H9 (cell line): Measurements from ENCODE around the gene MYOZ2. TPM values are rescaled to one million over a fixed set of nuclear protein-coding genes. Genes with fewer than 3 reads are reported as not detected.

Experiments used
- DNase-seq: peaks from one replicate; pipeline ENCODE4 v3.0.0-alpha.2; 2017
- H2AFZ ChIP-seq: one replicate; pipeline ENCODE4 v1.6.1; 2013; ENCODE audit warnings: mild to moderate bottlenecking, low read length, control low read depth, moderate library complexity
- H2AK5ac ChIP-seq: 2 replicates; pipeline ENCODE4 v1.6.1; 2013; ENCODE audit warnings: low read length, control low read depth, mixed read lengths; ENCODE audit not compliant: insufficient read length
- H2BK120ac ChIP-seq: one replicate; pipeline ENCODE4 v1.6.1; 2013; ENCODE audit warnings: low read depth, mild to moderate bottlenecking, low read length, control low read depth, inconsistent platforms; ENCODE audit not compliant: poor library complexity, severe bottlenecking
- H2BK12ac ChIP-seq: 2 replicates; pipeline ENCODE4 v1.6.1; 2013; ENCODE audit warnings: low read length, control low read depth, mixed read lengths, low read depth; ENCODE audit not compliant: insufficient read length
- H2BK15ac ChIP-seq: 2 replicates; pipeline ENCODE4 v1.6.1; 2013; ENCODE audit warnings: low read depth, low read length, control low read depth
- H2BK20ac ChIP-seq: one replicate; pipeline ENCODE4 v1.6.1; 2013; ENCODE audit warnings: low read depth, mild to moderate bottlenecking, low read length, control low read depth, inconsistent platforms; ENCODE audit not compliant: poor library complexity, severe bottlenecking
- H2BK5ac ChIP-seq: 2 replicates; pipeline ENCODE4 v1.6.1; 2013; ENCODE audit warnings: low read length, control low read depth, mixed read lengths; ENCODE audit not compliant: insufficient read length
- H3K14ac ChIP-seq: 2 replicates; pipeline ENCODE4 v1.6.1; 2013; ENCODE audit warnings: low read length, control low read depth; ENCODE audit not compliant: insufficient read depth
- H3K18ac ChIP-seq: 2 replicates; pipeline ENCODE4 v1.6.1; 2013; ENCODE audit warnings: low read depth, mild to moderate bottlenecking, mixed read lengths, low read length, control low read depth; ENCODE audit not compliant: insufficient read length
- H3K23ac ChIP-seq: 2 replicates; pipeline ENCODE4 v1.6.1; 2013; ENCODE audit warnings: low read length, control low read depth, mixed read lengths, low read depth; ENCODE audit not compliant: insufficient read length
- H3K23me2 ChIP-seq: 2 replicates; pipeline ENCODE4 v1.6.1; 2013; ENCODE audit warnings: low read depth, mild to moderate bottlenecking, mixed read lengths, low read length, control low read depth; ENCODE audit not compliant: insufficient read length, poor library complexity, severe bottlenecking
- H3K27ac ChIP-seq: 2 replicates; pipeline ENCODE4 v1.5.1; 2013; ENCODE audit warnings: low read length, control low read depth, mixed read lengths, low read depth; ENCODE audit not compliant: insufficient read length
- H3K27me3 ChIP-seq: 2 replicates; pipeline ENCODE4 v1.6.1; 2013; ENCODE audit warnings: low read length, control low read depth, inconsistent platforms; ENCODE audit not compliant: insufficient read depth
- H3K4ac ChIP-seq: 2 replicates; pipeline ENCODE4 v1.6.1; 2013; ENCODE audit warnings: low read depth, mild to moderate bottlenecking, control low read depth, inconsistent platforms, low read length, moderate library complexity
- H3K4me1 ChIP-seq: 2 replicates; pipeline ENCODE4 v1.6.1; 2013; ENCODE audit warnings: low read length, control low read depth, inconsistent platforms; ENCODE audit not compliant: insufficient read depth
- H3K4me2 ChIP-seq: 2 replicates; pipeline ENCODE4 v1.6.1; 2013; ENCODE audit warnings: low read length, control low read depth, mixed read lengths; ENCODE audit not compliant: insufficient read length, insufficient read depth
- H3K56ac ChIP-seq: 2 replicates; pipeline ENCODE4 v1.6.1; 2013; ENCODE audit warnings: low read depth, mild to moderate bottlenecking, mixed read lengths, low read length, control low read depth; ENCODE audit not compliant: insufficient read length
- H3K79me1 ChIP-seq: 2 replicates; pipeline ENCODE4 v1.6.1; 2013; ENCODE audit warnings: low read depth, mild to moderate bottlenecking, moderate library complexity, low read length, control low read depth, inconsistent platforms; ENCODE audit not compliant: insufficient read depth, poor library complexity, severe bottlenecking
- H3K79me2 ChIP-seq: 2 replicates; pipeline ENCODE4 v1.6.1; 2013; ENCODE audit warnings: low read length, control low read depth, inconsistent platforms; ENCODE audit not compliant: insufficient read depth
- H3K9ac ChIP-seq: 2 replicates; pipeline ENCODE4 v1.6.1; 2013; ENCODE audit warnings: low read length, control low read depth, mixed read lengths; ENCODE audit not compliant: insufficient read length; ENCODE audit errors: extremely low read depth
- H3K9me3 ChIP-seq: one replicate; pipeline ENCODE4 v1.6.1; 2013; ENCODE audit warnings: low read depth, low read length, inconsistent platforms; ENCODE audit not compliant: control insufficient read depth
- H3T11ph ChIP-seq: one replicate; pipeline ENCODE4 v1.6.1; 2013; ENCODE audit warnings: mild to moderate bottlenecking, low read length, control low read depth, inconsistent platforms
- H4K20me1 ChIP-seq: one replicate; pipeline ENCODE4 v1.6.1; 2013; ENCODE audit not compliant: control insufficient read depth, insufficient read length, insufficient read depth
- H4K5ac ChIP-seq: 2 replicates; pipeline ENCODE4 v1.6.1; 2013; ENCODE audit warnings: low read depth, mild to moderate bottlenecking, mixed read lengths, low read length, control low read depth; ENCODE audit not compliant: insufficient read length
- H4K8ac ChIP-seq: replicated peaks from 2 replicates; pipeline ENCODE4 v1.6.1; 2013; ENCODE audit warnings: low read length, control low read depth, mixed read lengths, low read depth; ENCODE audit not compliant: insufficient read length
- H4K91ac ChIP-seq: 2 replicates; pipeline ENCODE4 v1.6.1; 2013; ENCODE audit warnings: low read depth, mild to moderate bottlenecking, moderate library complexity, mixed read lengths, low read length, control low read depth; ENCODE audit not compliant: insufficient read length
- H3K27ac Mint-ChIP-seq, 3 experiments: 2 replicates in 2 of 3; 3 replicates in 1 of 3; pipeline ENCODE4 v1.8.0; 2020 to 2021; ENCODE audit warnings: mixed read lengths in 3 of 3, mild to moderate bottlenecking in 1 of 3, moderate library complexity in 1 of 3
- H3K27me3 Mint-ChIP-seq: 2 replicates; pipeline ENCODE4 v1.8.0; 2021; ENCODE audit warnings: low read depth, mild to moderate bottlenecking, moderate library complexity, mixed read lengths
- H3K36me3 Mint-ChIP-seq, 3 experiments: 2 replicates in 2 of 3; 3 replicates in 1 of 3; pipeline ENCODE4 v1.8.0; 2020 to 2021; ENCODE audit warnings: low read depth in 3 of 3, mixed read lengths in 3 of 3; ENCODE audit not compliant: insufficient read depth in 1 of 3
- H3K4me1 Mint-ChIP-seq, 2 experiments: 2 replicates each; pipeline ENCODE4 v1.8.0; 2020; ENCODE audit warnings: mixed read lengths in 2 of 2
- H3K4me3 Mint-ChIP-seq, 2 experiments: 2 replicates in 1 of 2; 3 replicates in 1 of 2; pipeline ENCODE4 v1.8.0; 2020 to 2021; ENCODE audit warnings: mild to moderate bottlenecking in 2 of 2, mixed read lengths in 2 of 2, moderate library complexity in 1 of 2
- H3K9me3 Mint-ChIP-seq, 2 experiments: 2 replicates in 1 of 2; 3 replicates in 1 of 2; pipeline ENCODE4 v1.8.0; 2020; ENCODE audit warnings: mild to moderate bottlenecking in 2 of 2, mixed read lengths in 2 of 2, moderate library complexity in 1 of 2
- total RNA-seq: library from RNA; stranded (reverse); gene quantifications from 2 replicates; pipeline ENCODE4 v1.2.1, GENCODE V29; 2021
- TF ChIP-seq, protein P1 (sequence below): fragments of 200-600 bp; sonication (generic); conservative IDR thresholded peaks from 3 replicates; pipeline ENCODE4 v1.8.0; 2021; ENCODE audit warnings: antibody characterized with exemption, mild to moderate bottlenecking

The MYOZ2 gene
- total RNA-seq, 1 experiment from 2014 or later: not detected

GRCh38 chr4:119205690-119206089, 70.1 kb downstream of the MYOZ2 start:
- peaks cover 6 to 20% of the 10 kb centered on the region in 2 experiments for H3K4me1 Mint-ChIP-seq
- no peak overlapping the region for H3K27ac Mint-ChIP-seq
- H3K27me3 ChIP-seq: no peaks in the 10 kb centered on the region
- no peak overlapping the region for H2BK20ac ChIP-seq
- no peaks in the 10 kb centered on the region for H3K9me3 ChIP-seq
- H3K9ac ChIP-seq: no peak overlapping the region
- H4K91ac ChIP-seq: no peak overlapping the region
- TF ChIP-seq, protein P1, sequence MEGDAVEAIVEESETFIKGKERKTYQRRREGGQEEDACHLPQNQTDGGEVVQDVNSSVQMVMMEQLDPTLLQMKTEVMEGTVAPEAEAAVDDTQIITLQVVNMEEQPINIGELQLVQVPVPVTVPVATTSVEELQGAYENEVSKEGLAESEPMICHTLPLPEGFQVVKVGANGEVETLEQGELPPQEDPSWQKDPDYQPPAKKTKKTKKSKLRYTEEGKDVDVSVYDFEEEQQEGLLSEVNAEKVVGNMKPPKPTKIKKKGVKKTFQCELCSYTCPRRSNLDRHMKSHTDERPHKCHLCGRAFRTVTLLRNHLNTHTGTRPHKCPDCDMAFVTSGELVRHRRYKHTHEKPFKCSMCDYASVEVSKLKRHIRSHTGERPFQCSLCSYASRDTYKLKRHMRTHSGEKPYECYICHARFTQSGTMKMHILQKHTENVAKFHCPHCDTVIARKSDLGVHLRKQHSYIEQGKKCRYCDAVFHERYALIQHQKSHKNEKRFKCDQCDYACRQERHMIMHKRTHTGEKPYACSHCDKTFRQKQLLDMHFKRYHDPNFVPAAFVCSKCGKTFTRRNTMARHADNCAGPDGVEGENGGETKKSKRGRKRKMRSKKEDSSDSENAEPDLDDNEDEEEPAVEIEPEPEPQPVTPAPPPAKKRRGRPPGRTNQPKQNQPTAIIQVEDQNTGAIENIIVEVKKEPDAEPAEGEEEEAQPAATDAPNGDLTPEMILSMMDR: no peak
- H3K4me1 ChIP-seq: no peaks in the 10 kb centered on the region
- DNase-seq: no peak
- H3K23me2 ChIP-seq: no peaks in the 10 kb centered on the region
- H3K56ac ChIP-seq: no peak overlapping the region
- H2BK120ac ChIP-seq: no peak overlapping the region
- H3K79me1 ChIP-seq: no peaks in the 10 kb centered on the region
- H3K4ac ChIP-seq: no peak overlapping the region
- H3K4me3 Mint-ChIP-seq: no peak overlapping the region
- H2AFZ ChIP-seq: no peak overlapping the region
- peaks cover 1% of the 10 kb centered on the region for H3K27me3 Mint-ChIP-seq
- no peak overlapping the region for H3T11ph ChIP-seq
- H3K79me2 ChIP-seq: no peaks in the 10 kb centered on the region
- H3K36me3 Mint-ChIP-seq: peaks cover 0 to 5% (median 2%) of the 10 kb centered on the region in 3 experiments; a peak in 3 of 7 replicates
- H3K23ac ChIP-seq: no peak overlapping the region
- no peak overlapping the region for H3K4me2 ChIP-seq
- no peak overlapping the region for H3K14ac ChIP-seq
- no peak overlapping the region for H2AK5ac ChIP-seq
- peaks cover 5 to 9% of the 10 kb centered on the region in 2 experiments; a peak in 4 of 5 replicates for H3K9me3 Mint-ChIP-seq
- no peak overlapping the region for H3K18ac ChIP-seq
- H4K5ac ChIP-seq: no peak overlapping the region
- H2BK15ac ChIP-seq: no peak overlapping the region
- H4K8ac ChIP-seq: no peak overlapping the region
- no peak overlapping the region for H2BK12ac ChIP-seq
- H3K27ac ChIP-seq: no peak overlapping the region
- no peak overlapping the region for H2BK5ac ChIP-seq
- H4K20me1 ChIP-seq: no peaks in the 10 kb centered on the region
